CD4-positive, CD25-positive, alpha-beta regulatory T cell (primary cell): Measurements from ENCODE around the gene KCNIP3. TPM values are rescaled to one million over a fixed set of nuclear protein-coding genes. Genes with fewer than 3 reads are reported as not detected.

ENCODE experiments used
- ATAC-seq, 2 donors: fragments of 150-1000 bp; cut with Tn5 transposase; one replicate each; pipeline ENCODE4 v1.10.0; 2021; ENCODE audit warnings: low read depth in 2 of 2, moderate number of reproducible peaks in 2 of 2, moderate library complexity in 1 of 2
- DNase-seq, 3 donors: peaks; one replicate each; pipeline versions ENCODE4 v3.0.0 to v3.0.0-alpha.2; 2012 to 2022; ENCODE audit warnings: mixed read lengths in 1 of 3
- H3K27ac ChIP-seq: one replicate; pipeline ENCODE4 v1.7.0; 2013; ENCODE audit warnings: mild to moderate bottlenecking, low read length; ENCODE audit not compliant: insufficient read depth, poor library complexity, severe bottlenecking
- H3K27me3 ChIP-seq: one replicate; pipeline ENCODE4 v1.7.0; 2013; ENCODE audit warnings: low read length; ENCODE audit not compliant: control insufficient read depth, insufficient read depth
- H3K36me3 ChIP-seq: one replicate; pipeline ENCODE4 v1.7.0; 2013; ENCODE audit warnings: mild to moderate bottlenecking, low read length, moderate library complexity; ENCODE audit not compliant: control insufficient read depth, insufficient read depth
- H3K4me1 ChIP-seq: 2 replicates; pipeline ENCODE4 v1.7.0; 2013; ENCODE audit warnings: mild to moderate bottlenecking, low read length; ENCODE audit not compliant: insufficient read depth, control insufficient read depth, poor library complexity, severe bottlenecking
- H3K4me3 ChIP-seq: one replicate; pipeline ENCODE4 v1.7.0; 2013; ENCODE audit warnings: low read depth, mild to moderate bottlenecking, low read length, moderate library complexity
- H3K9me3 ChIP-seq, 2 experiments: 1 replicate in 1 of 2; 2 replicates in 1 of 2; pipeline ENCODE4 v1.7.0; 2013; ENCODE audit warnings: low read length in 2 of 2, mild to moderate bottlenecking in 1 of 2, moderate library complexity in 1 of 2; ENCODE audit not compliant: control insufficient read depth in 2 of 2
- H3K27ac Mint-ChIP-seq, 3 donors: one replicate each; pipeline ENCODE4 v1.8.0; 2020 to 2022; ENCODE audit warnings: mild to moderate bottlenecking in 3 of 3, mixed read lengths in 3 of 3, moderate library complexity in 2 of 3
- H3K27me3 Mint-ChIP-seq: one replicate; pipeline ENCODE4 v1.8.0; 2022; ENCODE audit warnings: mild to moderate bottlenecking, mixed read lengths
- H3K36me3 Mint-ChIP-seq: one replicate; pipeline ENCODE4 v1.8.0; 2020; ENCODE audit warnings: mixed read lengths
- H3K4me1 Mint-ChIP-seq, 4 donors: one replicate each; pipeline ENCODE4 v1.8.0; 2020 to 2022; ENCODE audit warnings: mixed read lengths in 4 of 4, mild to moderate bottlenecking in 1 of 4
- H3K4me3 Mint-ChIP-seq, 4 donors: one replicate each; pipeline ENCODE4 v1.8.0; 2020 to 2022; ENCODE audit warnings: mild to moderate bottlenecking in 4 of 4, mixed read lengths in 4 of 4, moderate library complexity in 3 of 4
- H3K9me3 Mint-ChIP-seq, 7 donors: one replicate each; pipeline ENCODE4 v1.8.0; 2020 to 2022; ENCODE audit warnings: mixed read lengths in 7 of 7, mild to moderate bottlenecking in 3 of 7, moderate library complexity in 2 of 7
- polyA plus RNA-seq, 4 donors: library from polyadenylated mRNA; unstranded; fragments of 300-500 nt; fragmentation: Illumina TruSeq; gene quantifications; one replicate each; pipeline ENCODE4 v1.2.3, GENCODE V29; 2021
- total RNA-seq: library from RNA; stranded (reverse); gene quantifications from one replicate; pipeline ENCODE4 v1.2.3, GENCODE V29; 2022

Gene KCNIP3
- total and polyA plus RNA-seq, 5 donors from 2014 or later, result not detected

- Mint-ChIP-seq H3K27ac (no peak overlapping the region), H3K4me3 (no peak overlapping the region), H3K27me3 (no peaks in the 10 kb centered on the region), H3K4me1 (peaks cover 0 to 2% (median 0%) of the 10 kb centered on the region in 4 donors), H3K36me3 (no peaks in the 10 kb centered on the region), H3K9me3 (peaks cover 0 to 7% (median 0%) of the 10 kb centered on the region in 7 donors)
- ATAC-seq (no peak), DNase-seq (no peak)
- no peaks in the 10 kb centered on the region for H3K9me3 ChIP-seq
- no peaks in the 10 kb centered on the region for H3K36me3 ChIP-seq
- no peaks in the 10 kb centered on the region for H3K27me3 ChIP-seq
- H3K4me3 ChIP-seq, result no peak overlapping the region
- no peak overlapping the region for H3K27ac ChIP-seq
- no peaks in the 10 kb centered on the region for H3K4me1 ChIP-seq
Measured at GRCh38 chr2:95326433-95327140, 29.4 kb downstream of the KCNIP3 start.

- Histone ChIP-seq H3K4me1 (no peaks in the 10 kb centered on the region), H3K36me3 (no peaks in the 10 kb centered on the region), H3K27ac (no peak overlapping the region), H3K9me3 (no peaks in the 10 kb centered on the region), H3K4me3 (no peak overlapping the region), H3K27me3 (no peaks in the 10 kb centered on the region)
- no peak overlapping the region for H3K4me3 Mint-ChIP-seq
- H3K27me3 Mint-ChIP-seq, result peaks cover 4% of the 10 kb centered on the region
- H3K27ac Mint-ChIP-seq, result no peak overlapping the region
- H3K9me3 Mint-ChIP-seq, result peaks cover 0 to 7% (median 0%) of the 10 kb centered on the region in 7 donors
- no peak for ATAC-seq
- H3K4me1 Mint-ChIP-seq, result peaks cover 0 to 2% (median 0%) of the 10 kb centered on the region in 4 donors
- no peak for DNase-seq
- no peaks in the 10 kb centered on the region for H3K36me3 Mint-ChIP-seq
Measured at GRCh38 chr2:95327861-95328260, 30.7 kb downstream of the KCNIP3 start.

- H3K4me3 ChIP-seq, result no peak overlapping the region
- H3K27me3 ChIP-seq, result no peaks in the 10 kb centered on the region
- Mint-ChIP-seq H3K9me3 (peaks cover 0 to 7% (median 0%) of the 10 kb centered on the region in 7 donors), H3K4me1 (peaks cover 0 to 2% (median 0%) of the 10 kb centered on the region in 4 donors), H3K27ac (no peak overlapping the region), H3K4me3 (no peak overlapping the region), H3K27me3 (peaks cover 4% of the 10 kb centered on the region), H3K36me3 (no peaks in the 10 kb centered on the region)
- no peaks in the 10 kb centered on the region for H3K4me1 ChIP-seq
- no peak for DNase-seq
- no peaks in the 10 kb centered on the region for H3K36me3 ChIP-seq
- no peak for ATAC-seq
- H3K27ac ChIP-seq, result no peak overlapping the region
- H3K9me3 ChIP-seq, result no peaks in the 10 kb centered on the region
Measured at GRCh38 chr2:95328358-95329125, 31.4 kb downstream of the KCNIP3 start.

GRCh38 chr2:95329401-95329800 lies 32.3 kb downstream of the KCNIP3 start:
- Mint-ChIP-seq H3K9me3 (peaks cover 0 to 7% (median 0%) of the 10 kb centered on the region in 7 donors), H3K36me3 (no peaks in the 10 kb centered on the region)
- no peak for ATAC-seq

GRCh38 chr2:95329891-95330793 lies 33.0 kb downstream of the KCNIP3 start:
- Mint-ChIP-seq H3K4me3 (no peak overlapping the region), H3K4me1 (peaks cover 0 to 2% (median 0%) of the 10 kb centered on the region in 4 donors), H3K27me3 (peaks cover 4% of the 10 kb centered on the region), H3K36me3 (no peaks in the 10 kb centered on the region), H3K27ac (no peak overlapping the region), H3K9me3 (peaks cover 0 to 7% (median 0%) of the 10 kb centered on the region in 7 donors)
- no peaks in the 10 kb centered on the region for H3K27me3 ChIP-seq
- ATAC-seq (no peak), DNase-seq (no peak)
- H3K9me3 ChIP-seq, result no peaks in the 10 kb centered on the region
- no peak overlapping the region for H3K4me3 ChIP-seq
- no peaks in the 10 kb centered on the region for H3K4me1 ChIP-seq
- no peaks in the 10 kb centered on the region for H3K36me3 ChIP-seq
- H3K27ac ChIP-seq, result no peak overlapping the region

More at GRCh38 chr2:95329401-95329800, 32.3 kb downstream of the KCNIP3 start:
- H3K27me3 ChIP-seq, result no peaks in the 10 kb centered on the region
- Mint-ChIP-seq H3K27ac (no peak overlapping the region), H3K4me1 (peaks cover 0 to 2% (median 0%) of the 10 kb centered on the region in 4 donors), H3K4me3 (no peak overlapping the region), H3K27me3 (peaks cover 4% of the 10 kb centered on the region)
- DNase-seq, result no peak
- H3K36me3 ChIP-seq, result no peaks in the 10 kb centered on the region
- no peaks in the 10 kb centered on the region for H3K4me1 ChIP-seq
- no peak overlapping the region for H3K4me3 ChIP-seq
- no peaks in the 10 kb centered on the region for H3K9me3 ChIP-seq
- no peak overlapping the region for H3K27ac ChIP-seq

- no peaks in the 10 kb centered on the region for H3K36me3 Mint-ChIP-seq
- H3K4me1 Mint-ChIP-seq, result no peaks in the 10 kb centered on the region
- Histone ChIP-seq H3K27ac (no peak overlapping the region), H3K4me1 (no peaks in the 10 kb centered on the region), H3K9me3 (no peaks in the 10 kb centered on the region), H3K36me3 (no peaks in the 10 kb centered on the region), H3K4me3 (no peak overlapping the region), H3K27me3 (no peaks in the 10 kb centered on the region)
- ATAC-seq (no peak), DNase-seq (no peak)
- peaks cover 4% of the 10 kb centered on the region for H3K27me3 Mint-ChIP-seq
- H3K9me3 Mint-ChIP-seq, result peaks cover 0 to 3% (median 0%) of the 10 kb centered on the region in 7 donors
- no peak overlapping the region for H3K4me3 Mint-ChIP-seq
- no peak overlapping the region for H3K27ac Mint-ChIP-seq
Measured at GRCh38 chr2:95330794-95331338, 33.7 kb downstream of the KCNIP3 start.

- peaks cover 4% of the 10 kb centered on the region for H3K27me3 Mint-ChIP-seq
- DNase-seq (no peak), ATAC-seq (no peak)
- H3K4me1 Mint-ChIP-seq, result no peaks in the 10 kb centered on the region
- no peak overlapping the region for H3K27ac Mint-ChIP-seq
- H3K9me3 ChIP-seq, result no peaks in the 10 kb centered on the region
- H3K4me3 ChIP-seq, result no peak overlapping the region
- H3K27me3 ChIP-seq, result no peaks in the 10 kb centered on the region
- H3K4me3 Mint-ChIP-seq, result no peak overlapping the region
- H3K36me3 ChIP-seq, result no peaks in the 10 kb centered on the region
- H3K27ac ChIP-seq, result no peak overlapping the region
- no peaks in the 10 kb centered on the region for H3K36me3 Mint-ChIP-seq
- H3K4me1 ChIP-seq, result no peaks in the 10 kb centered on the region
- H3K9me3 Mint-ChIP-seq, result no peaks in the 10 kb centered on the region
Measured at GRCh38 chr2:95331606-95332005, 34.5 kb downstream of the KCNIP3 start.
